ENCODE measurements around the gene DHX32.

DHX32 gene

DNA sequence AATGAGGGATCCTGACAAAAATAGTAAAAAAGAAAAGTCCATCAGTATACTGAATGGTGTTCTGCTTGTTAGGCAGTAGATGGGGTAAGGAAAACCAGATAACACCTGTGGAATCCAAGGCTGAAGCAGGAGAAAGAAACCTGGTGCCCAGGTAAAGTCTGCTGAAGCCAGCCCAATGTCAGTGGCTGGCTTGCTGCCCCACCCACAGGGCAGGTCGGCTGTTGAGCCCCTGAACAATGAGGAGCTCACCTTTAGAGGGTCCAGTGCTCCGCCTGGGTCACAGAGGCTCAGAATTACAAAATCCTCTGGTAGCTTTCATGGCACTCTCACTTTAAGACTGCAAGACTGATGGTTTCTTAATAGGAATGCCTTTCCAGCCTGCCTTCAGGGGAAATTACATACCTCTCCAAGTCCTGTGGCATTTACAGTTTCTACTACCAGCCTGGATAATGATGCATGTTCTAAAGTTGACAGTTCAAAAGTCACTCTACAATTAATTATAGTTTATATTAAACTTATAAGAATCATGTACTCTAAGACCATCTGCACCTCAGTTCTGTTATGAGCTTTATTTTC is 23.8 kb downstream of the DHX32 start:
- ATAC-seq: no peak
- no peak for TF ChIP-seq GLIS3 (CRISPR knock-in tag; IDR thresholded peaks at IDR 0.05)
- TF ChIP-seq, protein P1, sequence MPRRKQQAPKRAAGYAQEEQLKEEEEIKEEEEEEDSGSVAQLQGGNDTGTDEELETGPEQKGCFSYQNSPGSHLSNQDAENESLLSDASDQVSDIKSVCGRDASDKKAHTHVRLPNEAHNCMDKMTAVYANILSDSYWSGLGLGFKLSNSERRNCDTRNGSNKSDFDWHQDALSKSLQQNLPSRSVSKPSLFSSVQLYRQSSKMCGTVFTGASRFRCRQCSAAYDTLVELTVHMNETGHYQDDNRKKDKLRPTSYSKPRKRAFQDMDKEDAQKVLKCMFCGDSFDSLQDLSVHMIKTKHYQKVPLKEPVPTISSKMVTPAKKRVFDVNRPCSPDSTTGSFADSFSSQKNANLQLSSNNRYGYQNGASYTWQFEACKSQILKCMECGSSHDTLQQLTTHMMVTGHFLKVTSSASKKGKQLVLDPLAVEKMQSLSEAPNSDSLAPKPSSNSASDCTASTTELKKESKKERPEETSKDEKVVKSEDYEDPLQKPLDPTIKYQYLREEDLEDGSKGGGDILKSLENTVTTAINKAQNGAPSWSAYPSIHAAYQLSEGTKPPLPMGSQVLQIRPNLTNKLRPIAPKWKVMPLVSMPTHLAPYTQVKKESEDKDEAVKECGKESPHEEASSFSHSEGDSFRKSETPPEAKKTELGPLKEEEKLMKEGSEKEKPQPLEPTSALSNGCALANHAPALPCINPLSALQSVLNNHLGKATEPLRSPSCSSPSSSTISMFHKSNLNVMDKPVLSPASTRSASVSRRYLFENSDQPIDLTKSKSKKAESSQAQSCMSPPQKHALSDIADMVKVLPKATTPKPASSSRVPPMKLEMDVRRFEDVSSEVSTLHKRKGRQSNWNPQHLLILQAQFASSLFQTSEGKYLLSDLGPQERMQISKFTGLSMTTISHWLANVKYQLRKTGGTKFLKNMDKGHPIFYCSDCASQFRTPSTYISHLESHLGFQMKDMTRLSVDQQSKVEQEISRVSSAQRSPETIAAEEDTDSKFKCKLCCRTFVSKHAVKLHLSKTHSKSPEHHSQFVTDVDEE (CRISPR knock-in tag; IDR thresholded peaks at IDR 0.05): no peak

DNA sequence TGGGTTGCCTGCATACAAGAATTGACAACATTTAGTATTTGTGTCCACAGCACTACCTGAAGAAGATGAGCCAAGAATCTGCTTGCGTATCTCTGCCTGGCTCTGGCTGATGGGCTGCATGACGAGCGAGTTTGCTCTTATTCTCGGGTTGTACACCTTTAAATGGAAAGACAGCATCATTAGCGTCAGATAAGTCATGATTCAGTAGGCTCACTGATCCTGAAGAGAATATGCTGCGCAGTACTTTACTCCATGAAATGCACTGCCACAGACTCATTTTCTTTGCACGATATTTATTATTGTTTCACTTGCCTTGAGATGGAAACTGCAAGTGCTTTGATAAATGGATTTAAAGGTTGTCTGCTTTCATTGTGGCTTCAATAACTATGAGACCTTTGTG is 28.6 kb downstream of the DHX32 start:
- ATAC-seq: no peak
- TF ChIP-seq ESRRG (CRISPR knock-in tag; IDR thresholded peaks at IDR 0.05) (no peak), CSDC2 (CRISPR knock-in tag; IDR thresholded peaks at IDR 0.05) (no peak), ARNTL (CRISPR knock-in tag; IDR thresholded peaks at IDR 0.05; ENCODE audit: borderline replicate concordance, low read depth) (no peak), GLIS3 (CRISPR knock-in tag; IDR thresholded peaks at IDR 0.05) (no peak)
- TF ChIP-seq, protein P2, sequence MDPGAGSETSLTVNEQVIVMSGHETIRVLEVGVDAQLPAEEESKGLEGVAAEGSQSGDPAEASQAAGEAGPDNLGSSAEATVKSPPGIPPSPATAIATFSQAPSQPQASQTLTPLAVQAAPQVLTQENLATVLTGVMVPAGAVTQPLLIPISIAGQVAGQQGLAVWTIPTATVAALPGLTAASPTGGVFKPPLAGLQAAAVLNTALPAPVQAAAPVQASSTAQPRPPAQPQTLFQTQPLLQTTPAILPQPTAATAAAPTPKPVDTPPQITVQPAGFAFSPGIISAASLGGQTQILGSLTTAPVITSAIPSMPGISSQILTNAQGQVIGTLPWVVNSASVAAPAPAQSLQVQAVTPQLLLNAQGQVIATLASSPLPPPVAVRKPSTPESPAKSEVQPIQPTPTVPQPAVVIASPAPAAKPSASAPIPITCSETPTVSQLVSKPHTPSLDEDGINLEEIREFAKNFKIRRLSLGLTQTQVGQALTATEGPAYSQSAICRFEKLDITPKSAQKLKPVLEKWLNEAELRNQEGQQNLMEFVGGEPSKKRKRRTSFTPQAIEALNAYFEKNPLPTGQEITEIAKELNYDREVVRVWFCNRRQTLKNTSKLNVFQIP (CRISPR knock-in tag; IDR thresholded peaks at IDR 0.05; ENCODE audit: borderline replicate concordance, low read depth): no peak

DNA sequence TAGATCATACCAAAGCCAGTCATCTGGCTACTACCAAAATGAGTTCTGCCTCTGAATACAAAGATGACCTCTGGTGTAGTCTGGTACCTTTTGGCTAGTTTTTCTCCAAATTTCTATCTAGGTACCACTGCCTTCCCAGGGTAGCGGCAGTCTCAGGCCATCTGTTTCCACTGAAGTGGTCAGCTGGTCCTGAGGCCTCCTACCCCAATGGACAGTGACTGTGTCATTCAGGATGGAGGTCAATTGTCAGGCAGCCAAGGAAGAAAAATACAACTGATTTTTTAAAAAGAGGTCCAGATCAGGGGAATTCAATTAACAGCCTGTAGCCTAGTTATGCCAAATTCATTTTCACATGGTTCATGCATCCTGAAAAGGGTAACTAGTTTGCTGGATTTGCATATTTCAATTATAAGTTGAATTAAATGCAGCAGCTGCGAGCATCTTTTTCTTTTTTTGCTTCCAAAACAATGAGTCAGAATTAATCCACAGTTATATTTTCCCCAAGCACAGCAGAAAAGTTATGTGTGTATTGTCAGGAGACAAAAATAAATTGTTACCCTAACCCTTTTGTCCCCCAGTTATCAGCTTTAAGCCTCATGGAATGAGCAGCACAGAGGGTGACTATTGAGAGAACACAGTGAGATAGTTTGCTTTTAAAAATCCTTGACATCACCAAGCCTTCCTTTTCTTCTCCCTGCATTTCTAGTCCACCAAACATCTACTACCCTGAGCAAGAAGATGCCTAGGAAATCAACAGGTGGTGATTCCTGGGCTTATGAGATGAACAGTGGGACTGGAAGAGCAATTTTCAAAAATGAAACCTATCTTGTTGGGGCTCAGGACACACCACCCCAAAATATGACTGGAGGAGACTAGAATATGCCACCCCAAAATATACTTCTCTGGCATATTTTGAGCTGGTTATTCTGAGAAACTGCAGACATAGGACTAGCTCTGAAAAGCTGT is 30.0 kb downstream of the DHX32 start:
- no peak for ATAC-seq
- no peak for TF ChIP-seq ZNF8 (CRISPR knock-in tag; IDR thresholded peaks at IDR 0.05)
- TF ChIP-seq, protein P2 (CRISPR knock-in tag; IDR thresholded peaks at IDR 0.05; ENCODE audit: borderline replicate concordance, low read depth): no peak
- TF ChIP-seq, protein P1 (CRISPR knock-in tag; IDR thresholded peaks at IDR 0.05): no peak
- TF ChIP-seq, protein P3, sequence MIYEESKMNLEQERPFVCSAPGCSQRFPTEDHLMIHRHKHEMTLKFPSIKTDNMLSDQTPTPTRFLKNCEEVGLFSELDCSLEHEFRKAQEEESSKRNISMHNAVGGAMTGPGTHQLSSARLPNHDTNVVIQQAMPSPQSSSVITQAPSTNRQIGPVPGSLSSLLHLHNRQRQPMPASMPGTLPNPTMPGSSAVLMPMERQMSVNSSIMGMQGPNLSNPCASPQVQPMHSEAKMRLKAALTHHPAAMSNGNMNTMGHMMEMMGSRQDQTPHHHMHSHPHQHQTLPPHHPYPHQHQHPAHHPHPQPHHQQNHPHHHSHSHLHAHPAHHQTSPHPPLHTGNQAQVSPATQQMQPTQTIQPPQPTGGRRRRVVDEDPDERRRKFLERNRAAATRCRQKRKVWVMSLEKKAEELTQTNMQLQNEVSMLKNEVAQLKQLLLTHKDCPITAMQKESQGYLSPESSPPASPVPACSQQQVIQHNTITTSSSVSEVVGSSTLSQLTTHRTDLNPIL (CRISPR knock-in tag; IDR thresholded peaks at IDR 0.05; ENCODE audit: low read depth): no peak
- no peak for TF ChIP-seq CSDC2 (CRISPR knock-in tag; IDR thresholded peaks at IDR 0.05)
- no peak for TF ChIP-seq ZNF565 (CRISPR knock-in tag; conservative IDR thresholded peaks at IDR 0.05; ENCODE audit: low read depth)
- TF ChIP-seq ESRRG (CRISPR knock-in tag; IDR thresholded peaks at IDR 0.05): no peak
- no peak for TF ChIP-seq ZC3H10 (CRISPR knock-in tag; IDR thresholded peaks at IDR 0.05)

DNA sequence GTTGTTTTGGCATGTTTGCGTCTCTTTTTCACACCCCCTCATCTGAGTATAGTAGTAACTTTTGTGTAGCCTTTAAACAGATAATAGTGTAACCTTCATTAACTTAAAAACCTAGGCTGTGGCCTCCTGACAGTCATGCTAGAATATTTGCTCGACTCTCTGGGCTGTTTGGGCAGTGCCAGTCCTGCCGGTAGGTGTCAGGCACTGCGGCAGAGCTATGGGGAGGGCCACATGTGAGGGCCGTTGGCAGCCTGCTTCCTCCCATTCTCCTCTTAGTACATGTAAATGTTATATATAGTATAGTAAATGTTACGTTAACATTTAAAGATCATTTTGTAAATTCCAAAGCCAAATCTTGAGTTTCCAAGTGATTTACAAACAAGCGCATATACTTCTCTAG is 31.6 kb downstream of the DHX32 start:
- TF ChIP-seq, protein P2 (CRISPR knock-in tag; IDR thresholded peaks at IDR 0.05; ENCODE audit: borderline replicate concordance, low read depth): no peak
- no peak for TF ChIP-seq ZC3H10 (CRISPR knock-in tag; IDR thresholded peaks at IDR 0.05)
- TF ChIP-seq, protein P4, sequence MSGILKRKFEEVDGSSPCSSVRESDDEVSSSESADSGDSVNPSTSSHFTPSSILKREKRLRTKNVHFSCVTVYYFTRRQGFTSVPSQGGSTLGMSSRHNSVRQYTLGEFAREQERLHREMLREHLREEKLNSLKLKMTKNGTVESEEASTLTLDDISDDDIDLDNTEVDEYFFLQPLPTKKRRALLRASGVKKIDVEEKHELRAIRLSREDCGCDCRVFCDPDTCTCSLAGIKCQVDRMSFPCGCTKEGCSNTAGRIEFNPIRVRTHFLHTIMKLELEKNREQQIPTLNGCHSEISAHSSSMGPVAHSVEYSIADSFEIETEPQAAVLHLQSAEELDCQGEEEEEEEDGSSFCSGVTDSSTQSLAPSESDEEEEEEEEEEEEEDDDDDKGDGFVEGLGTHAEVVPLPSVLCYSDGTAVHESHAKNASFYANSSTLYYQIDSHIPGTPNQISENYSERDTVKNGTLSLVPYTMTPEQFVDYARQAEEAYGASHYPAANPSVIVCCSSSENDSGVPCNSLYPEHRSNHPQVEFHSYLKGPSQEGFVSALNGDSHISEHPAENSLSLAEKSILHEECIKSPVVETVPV (CRISPR knock-in tag; IDR thresholded peaks at IDR 0.05): no peak
- TF ChIP-seq BACH2 (CRISPR knock-in tag; IDR thresholded peaks at IDR 0.05; ENCODE audit: borderline replicate concordance): no peak
- TF ChIP-seq TOX (CRISPR knock-in tag; IDR thresholded peaks at IDR 0.05; ENCODE audit: borderline replicate concordance): no peak
- TF ChIP-seq TCF4 (CRISPR knock-in tag; IDR thresholded peaks at IDR 0.05; ENCODE audit: borderline replicate concordance): no peak
- TF ChIP-seq ZFP30 (CRISPR knock-in tag; IDR thresholded peaks at IDR 0.05): no peak
- no peak for TF ChIP-seq ARNTL (CRISPR knock-in tag; IDR thresholded peaks at IDR 0.05; ENCODE audit: borderline replicate concordance, low read depth)
- no peak for TF ChIP-seq ZNF565 (CRISPR knock-in tag; conservative IDR thresholded peaks at IDR 0.05; ENCODE audit: low read depth)
- no peak for TF ChIP-seq CSDC2 (CRISPR knock-in tag; IDR thresholded peaks at IDR 0.05)
- TF ChIP-seq ZNF70 (CRISPR knock-in tag; IDR thresholded peaks at IDR 0.05): no peak
- no peak for ATAC-seq

Measured in SK-N-SH treated with all-trans-retinoic acid at 6 μM for 48 hours (cell line).